ENCODE measurements around the gene NOTCH2.

NOTCH2 gene

GRCh38 chr1:119937198-119937597, 132.3 kb downstream of the NOTCH2 start:
- DNase-seq: no peak

DNA sequence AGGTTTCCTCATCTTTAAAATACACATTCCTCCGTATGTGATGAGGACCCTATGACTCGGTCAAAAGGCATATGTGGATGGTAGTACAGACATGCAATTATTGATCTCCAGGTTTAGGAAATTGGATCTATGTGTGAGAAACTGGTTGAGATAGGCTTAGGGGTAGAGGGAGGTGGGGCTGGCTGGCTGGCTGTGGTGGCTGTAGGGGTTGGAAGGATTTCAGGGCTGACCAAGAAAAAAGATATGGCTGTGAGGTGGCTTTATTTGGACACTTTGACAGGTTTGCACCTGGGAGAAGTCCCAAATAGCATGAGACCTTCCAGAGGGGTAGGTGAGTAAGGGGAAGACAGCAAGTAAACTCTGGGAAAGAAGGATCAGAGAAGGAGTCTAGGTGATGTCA, 133.5 kb downstream of the NOTCH2 start:
- no peak for DNase-seq

DNA sequence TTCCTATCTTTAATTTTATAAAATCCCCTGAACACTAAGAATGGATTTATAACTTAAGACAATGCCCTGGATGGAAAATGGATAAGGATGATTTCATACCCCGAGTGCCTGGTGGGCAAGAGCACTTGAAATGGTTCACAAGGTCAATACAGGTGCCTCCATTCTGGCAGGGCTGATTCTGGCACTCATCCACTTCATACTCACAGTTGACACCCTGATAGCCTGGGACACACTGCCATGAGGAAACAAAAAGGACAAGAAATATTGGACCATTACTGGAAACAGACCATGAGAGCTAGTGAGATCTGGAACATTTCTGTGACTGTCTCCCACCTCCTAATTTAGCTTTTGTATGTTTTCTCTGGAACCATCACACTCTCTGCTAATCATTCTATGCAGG, 134.1 kb downstream of the NOTCH2 start:
- no peak for DNase-seq

DNA sequence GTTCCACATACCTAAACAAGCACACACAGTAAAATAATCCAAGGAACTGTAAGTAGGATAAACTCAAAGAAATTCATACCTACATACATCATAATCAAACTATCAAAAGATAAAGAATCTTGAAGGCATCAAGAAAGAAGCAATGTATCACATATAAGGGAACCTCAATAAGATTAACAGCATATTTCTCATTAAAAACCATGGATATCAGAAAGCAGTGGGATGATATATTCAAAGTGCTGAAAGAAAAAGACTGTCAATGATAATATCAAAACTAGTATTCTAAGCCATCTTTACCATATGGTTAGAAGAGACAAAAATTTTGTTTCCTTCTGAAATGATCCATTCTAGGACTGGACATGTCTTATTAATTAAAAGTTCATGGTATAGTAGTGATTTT, 136.1 kb downstream of the NOTCH2 start:
- DNase-seq: no peak

DNA sequence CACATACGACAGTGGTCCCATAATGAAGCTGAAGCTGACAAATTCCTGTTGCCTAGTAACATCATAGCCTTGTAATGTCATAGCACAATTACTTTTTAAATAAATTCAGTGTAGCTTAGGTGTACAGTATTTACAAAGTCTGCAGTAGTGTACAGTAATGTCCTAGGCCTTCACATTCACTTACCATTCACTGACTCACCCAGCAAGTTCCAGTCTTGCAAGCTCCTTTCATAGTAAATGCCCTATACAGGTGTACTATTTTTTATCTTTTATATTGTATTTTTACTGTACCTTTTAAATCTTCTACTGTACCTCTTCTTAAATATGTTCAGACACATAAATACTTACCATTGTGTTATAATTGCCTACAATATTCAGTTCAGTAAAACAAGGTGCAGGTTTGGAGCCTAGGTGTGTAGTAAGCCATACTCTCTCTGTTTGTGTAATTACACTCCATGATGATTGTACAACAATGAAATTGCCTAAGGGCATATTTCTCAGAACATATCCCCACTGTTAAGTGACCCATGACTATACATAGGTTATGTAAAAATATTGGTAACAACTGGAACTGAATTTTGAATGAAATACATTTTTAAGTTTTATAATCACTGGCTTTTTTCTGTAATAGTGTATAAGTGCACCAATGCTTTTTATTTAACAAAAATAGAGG, 139.7 kb downstream of the NOTCH2 start:
- no peak for DNase-seq

- DNase-seq: no peak
Observed at GRCh38 chr1:119926553-119926952, 142.9 kb downstream of the NOTCH2 start.

DNA sequence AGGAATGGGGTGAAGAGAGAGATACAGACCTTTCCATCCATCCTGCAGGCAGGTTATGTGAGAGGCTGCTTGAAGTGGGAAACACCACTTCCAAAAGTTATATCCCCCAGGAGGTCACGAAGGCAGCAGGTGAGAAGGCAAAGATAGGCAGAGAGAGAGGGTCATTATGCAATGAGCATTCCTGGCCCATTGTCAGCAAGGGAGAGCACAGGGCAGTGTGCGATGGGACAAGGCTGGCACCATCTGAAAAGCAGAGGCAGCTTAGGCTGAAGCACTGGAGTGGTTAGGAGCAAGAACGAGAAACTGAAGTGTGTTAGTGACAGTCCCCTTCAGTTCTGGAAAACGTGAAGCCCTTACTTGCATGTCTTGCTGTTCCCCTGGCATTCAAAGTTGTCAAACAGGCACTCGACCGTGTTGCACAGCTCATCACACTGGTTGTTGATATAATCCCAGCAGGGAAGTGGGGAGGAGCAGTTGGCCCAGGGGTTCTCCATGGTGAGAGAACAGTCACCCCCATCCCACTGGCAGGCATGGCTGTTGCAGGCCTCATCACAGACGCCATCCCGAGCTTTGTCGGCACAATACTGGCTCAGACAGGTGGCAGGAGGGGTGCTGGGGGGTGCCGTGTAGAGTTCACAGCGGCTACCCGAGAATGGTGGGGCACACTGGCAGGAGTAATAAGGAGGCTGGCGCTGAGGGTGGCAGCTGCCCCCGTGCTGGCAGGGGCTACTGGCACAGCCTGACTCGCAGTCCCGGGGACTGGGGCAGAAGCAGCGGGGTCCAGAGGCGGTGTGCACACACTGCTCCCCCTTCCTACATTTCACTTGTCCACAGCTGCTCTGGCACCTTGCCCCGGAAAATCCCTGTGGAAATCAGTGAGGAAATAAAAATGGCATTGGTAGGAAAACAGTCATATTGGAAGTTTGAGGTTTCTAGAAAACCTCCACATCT, 144.2 kb downstream of the NOTCH2 start:
- DNase-seq: peak; percentile 70

DNA sequence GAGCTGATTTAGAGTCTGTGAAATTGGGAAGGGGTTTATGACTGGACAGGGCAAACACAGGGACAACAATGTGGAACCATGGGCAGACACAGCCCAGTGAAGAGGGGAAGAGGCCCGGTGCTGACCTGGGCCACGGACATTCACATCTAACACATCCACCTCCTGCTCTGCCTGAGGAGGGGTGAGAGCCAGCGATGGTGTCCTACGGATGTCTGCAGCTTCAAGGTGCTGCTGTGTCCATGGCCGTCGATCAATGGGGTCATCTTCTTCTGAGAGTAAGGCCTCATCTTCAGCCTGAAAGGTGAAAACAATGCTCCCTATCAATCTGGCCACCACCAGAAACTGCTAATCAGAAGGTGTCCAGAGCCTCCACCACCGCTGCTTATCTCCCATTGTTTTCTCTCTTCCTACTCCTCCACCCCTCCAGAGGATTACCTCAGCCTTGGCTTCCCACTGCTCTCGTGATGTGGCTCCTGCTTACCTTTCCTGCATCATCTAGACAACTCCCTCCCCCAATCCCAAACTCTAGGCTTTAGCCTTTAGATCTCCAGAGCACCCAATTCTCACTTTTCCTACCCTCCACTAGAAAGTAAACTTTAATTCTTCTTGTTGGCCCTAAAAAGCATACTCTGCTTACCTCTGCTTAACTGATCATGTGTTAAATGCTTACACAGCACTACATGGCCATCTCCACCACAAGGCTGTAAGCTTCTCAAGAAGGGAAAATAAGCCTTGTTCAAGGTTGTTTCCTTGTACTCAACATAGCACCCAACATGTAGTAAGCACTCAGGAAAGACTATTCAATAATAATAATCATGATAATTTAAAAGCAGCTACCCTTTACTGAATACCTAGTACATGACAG, 149.1 kb downstream of the NOTCH2 start:
- no peak for DNase-seq

DNA sequence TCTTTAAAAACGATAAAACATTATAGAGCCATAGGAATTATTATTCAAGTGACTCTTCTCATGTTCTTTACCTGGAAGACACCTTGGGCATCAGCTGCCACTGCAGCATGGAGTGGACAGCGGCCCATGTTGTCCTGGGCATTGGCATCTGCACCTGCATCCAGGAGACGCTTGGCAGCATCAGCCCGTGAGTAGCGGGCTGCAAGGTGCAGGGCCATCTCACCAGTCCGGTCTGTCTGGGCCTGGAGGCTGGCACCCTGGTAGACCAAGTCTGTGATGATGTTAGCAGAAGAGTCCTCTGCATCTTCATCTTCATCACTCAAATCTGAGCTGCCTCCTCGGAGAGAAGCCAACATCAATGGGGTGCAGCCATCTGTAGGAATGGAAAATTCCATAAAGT, 150.2 kb downstream of the NOTCH2 start:
- DNase-seq: no peak

DNA sequence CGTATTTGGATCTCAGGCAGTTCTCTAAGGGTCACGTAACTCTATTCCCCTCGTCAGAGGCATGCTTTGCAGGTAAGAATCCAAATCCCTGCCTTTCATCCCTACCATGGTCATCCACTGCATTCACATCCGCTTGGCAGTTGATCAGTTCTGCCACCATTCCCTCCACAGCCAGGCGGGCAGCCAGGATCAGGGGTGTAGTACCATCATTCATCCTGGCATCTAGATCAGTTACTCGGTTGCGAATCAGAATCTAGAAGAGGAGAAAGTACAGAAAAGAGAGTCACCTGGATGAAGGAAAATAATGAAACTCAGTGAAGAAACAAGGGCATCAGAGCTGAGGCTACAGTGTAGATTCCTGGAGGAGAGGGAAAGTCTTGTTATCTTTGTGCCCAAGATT, 151.2 kb downstream of the NOTCH2 start:
- no peak for DNase-seq

DNA sequence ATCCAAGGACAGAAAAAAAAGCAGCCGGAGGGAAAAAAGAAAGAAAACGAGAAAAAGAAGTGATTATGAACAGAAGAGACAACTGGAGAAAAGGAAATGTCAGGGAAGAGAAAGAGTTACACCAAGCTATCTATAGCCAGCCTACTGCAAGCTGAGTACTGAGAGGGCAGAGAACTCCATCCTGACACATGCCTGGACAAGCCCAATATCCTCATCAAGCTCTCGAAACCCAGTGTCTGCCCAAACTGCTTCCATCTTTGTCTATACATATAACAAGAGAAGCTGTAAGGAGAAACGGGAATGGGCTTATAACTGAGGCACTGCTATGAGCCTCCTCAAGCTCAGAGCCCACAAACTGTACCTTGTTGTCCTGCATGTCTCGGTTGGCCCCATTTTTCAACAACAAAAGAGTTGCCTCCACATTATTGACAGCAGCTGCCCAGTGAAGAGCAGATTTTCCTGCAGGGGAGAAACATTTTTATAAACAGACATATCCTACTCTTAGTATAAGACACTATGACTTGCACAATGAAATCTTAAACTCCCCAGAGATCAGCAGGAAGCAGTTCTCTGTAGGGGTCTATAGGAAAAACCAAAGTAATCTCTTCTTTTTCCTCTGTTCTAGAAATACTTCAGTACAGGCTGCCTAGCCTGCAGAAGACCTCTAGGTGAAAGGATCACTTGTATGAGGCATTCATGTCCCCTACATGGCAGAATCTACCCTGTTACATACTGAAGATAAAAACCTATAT, 152.0 kb downstream of the NOTCH2 start:
- DNase-seq: no peak

- DNase-seq: no peak
Observed at GRCh38 chr1:119915517-119915916, 153.9 kb downstream of the NOTCH2 start.

DNA sequence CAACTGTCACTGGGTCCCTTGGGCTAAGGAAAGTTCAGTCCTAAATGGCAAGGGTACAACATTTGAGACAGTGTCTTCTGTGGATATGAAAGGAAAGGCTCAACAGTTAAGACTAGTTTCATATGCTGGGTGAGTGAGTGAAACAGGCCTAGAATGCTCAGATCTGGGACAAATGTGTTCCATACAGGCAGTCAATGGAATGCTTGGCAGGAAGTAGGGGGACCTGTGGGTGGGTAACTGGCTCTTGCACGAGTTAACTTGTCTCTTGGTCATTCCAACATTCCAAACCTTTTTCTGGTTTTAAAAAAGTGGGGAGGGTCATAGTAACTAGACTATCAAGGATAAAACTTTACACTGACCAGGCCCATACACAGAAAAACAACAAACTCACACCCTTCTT, 155.4 kb downstream of the NOTCH2 start:
- no peak for DNase-seq

DNA sequence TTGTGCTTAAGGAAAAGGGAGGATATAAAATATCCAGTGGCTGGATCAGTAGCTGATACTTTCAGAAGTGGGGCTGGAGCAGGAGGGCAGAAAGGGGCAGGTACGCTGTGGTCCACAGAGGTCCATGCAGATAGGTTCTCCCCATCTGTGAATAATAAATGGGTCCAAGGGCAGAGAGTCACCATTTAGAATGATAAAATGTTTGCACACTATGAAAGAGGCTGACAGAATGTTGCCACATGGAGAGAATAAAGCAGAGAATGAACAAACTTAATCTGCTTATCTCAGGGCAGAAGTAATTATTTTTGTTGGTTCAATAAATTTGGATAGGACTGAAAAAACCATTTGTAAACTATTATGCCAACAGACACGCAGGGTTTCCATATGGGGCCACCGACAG, 156.5 kb downstream of the NOTCH2 start:
- no peak for DNase-seq

DNA sequence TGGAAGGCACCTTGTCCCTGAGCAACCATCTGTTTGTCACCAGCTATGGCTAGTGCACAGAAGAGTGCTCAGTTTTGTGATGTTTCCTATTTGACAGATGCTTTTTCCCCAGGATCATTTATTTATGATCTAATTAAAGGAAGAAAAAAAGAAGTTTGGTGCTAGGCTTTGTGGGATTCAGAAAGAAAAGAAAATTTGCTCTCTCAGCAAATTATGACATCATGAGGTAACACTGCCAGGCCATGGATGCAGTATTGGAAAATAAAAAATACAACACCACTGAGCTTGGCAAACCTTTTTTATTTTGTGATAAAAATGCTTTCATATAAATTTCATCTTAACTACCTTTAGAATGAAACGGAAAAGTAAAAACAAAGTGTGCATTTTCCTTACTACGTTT, 157.7 kb downstream of the NOTCH2 start:
- DNase-seq: no peak

DNA sequence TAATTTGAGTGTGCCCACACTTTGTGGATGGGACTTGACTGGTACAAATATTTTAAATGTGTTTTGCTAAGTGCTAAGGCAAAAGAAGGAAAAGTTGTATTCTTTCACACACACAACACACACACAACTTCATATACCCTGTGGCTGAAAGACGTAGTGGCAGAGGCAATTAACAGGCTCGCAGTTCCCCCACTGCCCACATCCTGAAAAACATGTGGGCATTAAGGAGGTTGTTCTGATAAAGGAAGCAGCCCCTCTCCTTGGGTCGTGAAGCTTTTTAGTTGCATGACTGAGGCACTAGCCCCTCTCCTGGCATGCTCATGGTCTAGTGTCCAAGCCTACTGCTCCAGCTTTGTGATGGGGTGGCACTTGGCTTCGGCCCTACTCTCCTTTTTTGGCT, 158.8 kb downstream of the NOTCH2 start:
- no peak for DNase-seq

GRCh38 chr1:119909890-119910596, 159.4 kb downstream of the NOTCH2 start:
- DNase-seq: no peak

GRCh38 chr1:119908661-119909060, 160.8 kb downstream of the NOTCH2 start:
- no peak for DNase-seq

GRCh38 chr1:119906927-119907652, 162.4 kb downstream of the NOTCH2 start:
- DNase-seq: no peak

DNA sequence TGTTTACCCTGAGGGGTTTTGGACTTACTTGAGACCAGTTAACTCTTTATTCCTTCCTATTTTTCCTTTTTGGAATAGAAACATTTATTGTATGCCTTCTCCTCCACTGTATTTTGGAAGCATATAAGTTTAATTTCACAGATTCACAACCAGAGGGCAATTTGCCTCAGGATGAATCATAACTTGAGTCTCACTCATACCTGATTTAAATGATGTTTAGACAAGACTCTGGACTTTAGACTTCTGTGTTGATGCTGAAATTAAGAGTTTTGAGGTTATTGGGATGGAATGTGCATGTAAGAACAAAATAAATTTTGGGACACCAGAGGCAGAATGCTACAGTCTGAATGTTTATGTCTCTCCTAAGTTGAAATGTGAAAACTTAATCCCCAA, 166.0 kb downstream of the NOTCH2 start:
- no peak for DNase-seq

- DNase-seq: no peak
Observed at GRCh38 chr1:119902775-119903442, 166.6 kb downstream of the NOTCH2 start.

All from right forelimb (tissue), 1 donor.